ENCODE results near the gene SREBF2. TPM values are rescaled to one million over a fixed set of nuclear protein-coding genes. Genes with fewer than 3 reads are reported as not detected.

SREBF2 gene
- total and polyA plus RNA-seq, 2 of the 13 experiments (the other 11 are each of a cell fraction or from before 2014, with no cell fraction given): 53.8 to 72.6 TPM

- TF ChIP-seq DPF2 (CRISPR knock-in tag; IDR thresholded peaks at IDR 0.05; ENCODE audit: borderline replicate concordance, low read depth) (no peak), ZNF549 (CRISPR knock-in tag; IDR thresholded peaks at IDR 0.05) (no peak; the same call in 1 of the 2 replicates), NR0B2 (CRISPR knock-in tag; IDR thresholded peaks at IDR 0.05) (no peak; the same call in 1 of the 2 replicates), REST (IDR thresholded peaks at IDR 0.05; ENCODE audit: borderline replicate concordance in 1 of 2, low read depth in 1 of 2, low read length in 2 of 2) (peak in 1 of 2 experiments; percentile 67; a peak in 1 of 4 replicates), KMT2B (CRISPR knock-in tag; IDR thresholded peaks at IDR 0.05) (peak; percentile 86; the same call in 1 of the 2 replicates), PBX2 (CRISPR knock-in tag; IDR thresholded peaks at IDR 0.05) (no peak), PRDM4 (CRISPR knock-in tag; IDR thresholded peaks at IDR 0.05; ENCODE audit: borderline replicate concordance) (no peak), NFE2 (CRISPR knock-in tag; IDR thresholded peaks at IDR 0.05) (no peak), ZBTB49 (CRISPR knock-in tag; IDR thresholded peaks at IDR 0.05; ENCODE audit: borderline replicate concordance) (no peak), MIER3 (CRISPR knock-in tag; IDR thresholded peaks at IDR 0.05; ENCODE audit: borderline replicate concordance) (no peak; the same call in 1 of the 2 replicates), ZMYM2 (CRISPR knock-in tag; IDR thresholded peaks at IDR 0.05) (no peak), ZFP41 (CRISPR knock-in tag; IDR thresholded peaks at IDR 0.05; ENCODE audit: borderline replicate concordance) (no peak), ZBTB14 (CRISPR knock-in tag; IDR thresholded peaks at IDR 0.05) (no peak), NR2F1 (CRISPR knock-in tag; IDR thresholded peaks at IDR 0.05) (no peak), FOXC1 (CRISPR knock-in tag; IDR thresholded peaks at IDR 0.05; ENCODE audit: borderline replicate concordance) (no peak; the same call in 1 of the 2 replicates), ZNF790 (CRISPR knock-in tag; IDR thresholded peaks at IDR 0.05; ENCODE audit: borderline replicate concordance) (no peak; the same call in 1 of the 2 replicates)
Observed at GRCh38 chr22:41800348-41801146, 32.4 kb upstream of the SREBF2 start, which contains the start of gene CCDC134 (continued).

Measured in HepG2 (cell line).